ENCODE data around the gene THAP8.

THAP8 gene

GRCh38 chr19:36054119-36054732 lies at the start of gene THAP8:
THAP8 (minus strand) TSS chr19:36054285; CDS start chr19:36054217, 68 bp downstream.
- peak; percentile 99 for DNase-seq (ENCODE audit: low spot score)

DNA sequence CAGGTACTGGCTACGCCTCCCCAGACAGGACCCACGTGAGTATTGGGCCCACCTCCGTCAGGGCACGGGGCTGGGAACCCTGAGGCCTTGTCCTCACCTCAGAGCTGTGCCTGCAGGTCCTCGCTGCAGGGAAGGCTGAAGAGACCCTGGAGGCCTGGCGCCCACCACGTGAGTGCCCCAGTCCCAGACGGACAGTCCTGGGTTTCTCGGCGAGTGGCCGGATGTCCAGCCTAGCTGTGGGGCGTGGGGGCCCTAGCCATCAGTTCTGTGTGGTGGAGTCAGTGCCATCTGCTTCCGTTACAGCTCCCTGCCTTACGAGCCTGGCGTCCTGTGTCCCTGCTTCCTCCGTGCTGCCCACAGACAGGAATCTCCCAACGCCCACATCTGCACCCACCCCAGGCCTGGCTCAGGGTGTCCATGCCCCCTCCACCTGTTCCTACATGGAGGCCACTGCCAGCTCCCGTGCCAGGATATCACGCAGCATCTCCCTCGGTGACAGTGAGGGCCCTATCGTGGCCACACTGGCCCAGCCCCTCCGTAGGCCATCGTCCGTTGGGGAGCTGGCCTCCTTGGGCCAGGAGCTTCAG lies 49.0 kb upstream of the THAP8 start:
- DNase-seq (ENCODE audit: low spot score) = no peak

GRCh38 chr19:36101550-36102327 lies 47.7 kb upstream of the THAP8 start:
- DNase-seq (ENCODE audit: low spot score) = no peak

DNA sequence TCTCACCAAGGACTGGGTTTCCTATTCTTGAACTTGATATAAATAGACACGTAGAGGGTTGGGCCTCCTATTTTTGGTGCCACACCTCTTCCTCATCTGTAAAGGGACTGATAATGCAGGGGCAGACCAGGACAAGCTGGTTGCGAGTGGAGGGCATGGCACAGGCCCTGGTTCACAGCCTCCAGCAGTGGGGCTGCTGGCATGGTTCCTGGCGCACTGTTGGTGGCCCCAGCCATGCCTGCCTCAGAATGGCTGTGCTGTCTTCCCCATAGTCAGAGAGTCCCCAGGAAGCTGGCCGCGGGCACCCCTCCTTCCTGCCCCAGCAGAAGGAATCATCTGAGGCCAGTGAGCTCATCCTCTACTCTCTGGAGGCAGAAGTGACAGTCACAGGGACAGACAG lies 46.4 kb upstream of the THAP8 start:
- DNase-seq (ENCODE audit: low spot score) = no peak

DNA sequence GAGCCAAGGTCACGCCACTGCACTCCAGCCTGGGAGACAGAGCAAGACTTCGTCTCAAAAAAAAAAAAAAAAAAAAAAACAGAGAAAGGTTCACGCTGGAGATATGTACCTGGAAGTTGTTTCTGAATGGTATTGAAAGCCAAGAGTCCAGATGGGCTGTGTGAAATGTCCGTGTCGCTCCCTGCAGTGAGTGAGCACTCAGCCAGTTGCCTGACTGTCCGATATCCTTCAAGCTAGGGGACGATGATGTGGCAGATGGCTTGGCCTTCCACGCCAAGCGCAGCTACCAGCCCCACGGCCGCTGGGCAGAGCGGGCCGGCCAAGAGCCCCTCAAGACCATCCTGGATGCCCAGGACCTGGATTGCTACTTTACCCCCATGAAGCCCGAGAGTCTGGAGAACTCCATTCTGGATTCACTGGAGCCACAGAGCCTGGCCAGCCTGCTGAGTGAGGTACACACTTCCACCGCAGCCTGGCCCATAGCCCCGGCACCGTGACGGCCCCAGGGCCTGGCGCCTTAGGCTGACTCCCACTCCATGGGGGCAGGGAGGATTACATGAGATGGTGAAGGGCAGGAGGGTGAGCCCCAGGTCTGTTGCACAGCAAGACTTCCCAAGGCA lies 45.2 kb upstream of the THAP8 start:
- DNase-seq (ENCODE audit: low spot score) = no peak

DNA sequence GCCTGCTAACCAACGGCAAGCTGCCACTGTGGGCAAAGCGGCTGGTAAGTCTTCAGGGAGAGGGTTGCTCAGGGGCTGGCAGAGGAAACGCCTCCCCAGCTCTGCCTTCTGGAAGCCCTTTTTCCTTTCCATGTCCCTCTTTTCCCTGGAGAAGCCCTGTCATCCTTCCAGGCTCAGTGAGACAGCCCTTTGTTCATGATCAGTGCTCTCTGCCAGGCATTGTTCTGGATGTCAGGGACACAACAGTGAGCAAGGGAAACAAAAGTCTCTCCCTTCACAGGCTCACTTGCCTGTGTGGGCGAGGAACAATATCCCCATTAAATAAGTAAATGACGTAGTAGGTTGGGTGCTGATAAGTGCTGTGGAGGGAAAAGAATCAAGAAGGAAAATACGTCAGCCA lies 43.0 kb upstream of the THAP8 start:
- DNase-seq (ENCODE audit: low spot score) = peak; percentile 99

DNA sequence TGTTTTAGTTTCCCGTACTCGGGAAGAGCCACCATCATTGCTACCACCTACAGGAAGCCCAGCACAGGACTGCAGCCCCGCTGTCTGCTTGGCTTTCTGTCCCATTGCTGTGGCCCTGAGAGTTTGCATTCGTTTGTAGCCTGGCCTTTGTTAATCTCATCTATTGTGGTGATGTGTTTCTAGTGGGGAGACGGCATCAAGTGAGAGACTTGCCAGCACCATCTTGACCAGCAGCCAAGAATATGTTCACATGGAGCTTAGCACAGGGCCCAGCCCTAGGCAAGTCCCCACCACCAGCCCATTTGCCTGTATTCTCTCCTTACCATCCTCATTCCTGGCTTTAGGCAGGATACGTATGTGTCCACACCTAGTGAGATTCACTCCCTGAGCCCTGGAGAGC lies 39.6 kb upstream of the THAP8 start:
- DNase-seq (ENCODE audit: low spot score) = peak; percentile 85

- no peak for DNase-seq (ENCODE audit: low spot score)
These were observed 39.1 kb upstream of the THAP8 start for GRCh38 chr19:36093146-36093662.

DNA sequence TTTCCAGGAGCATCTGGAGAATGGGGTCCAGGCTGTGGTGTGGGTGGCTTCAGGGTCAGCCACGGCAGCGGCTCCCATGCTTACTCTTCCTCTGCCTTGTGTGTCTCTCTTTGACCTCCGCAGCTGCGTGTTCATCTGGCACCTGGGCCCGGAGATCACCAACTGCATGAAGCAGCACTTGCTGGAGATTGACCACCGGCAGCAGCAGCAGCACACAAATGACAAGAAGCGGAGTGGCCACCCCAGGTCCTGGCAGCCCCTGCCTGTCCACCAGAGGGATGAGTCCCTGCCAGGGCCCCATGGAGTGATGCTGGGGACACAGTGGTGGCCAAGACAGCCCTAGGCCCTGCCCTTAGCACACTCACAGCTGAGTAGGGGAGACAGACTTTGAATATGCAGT lies 38.5 kb upstream of the THAP8 start:
- no peak for DNase-seq (ENCODE audit: low spot score)

GRCh38 chr19:36090910-36091695 lies 37.0 kb upstream of the THAP8 start:
- no peak for DNase-seq (ENCODE audit: low spot score)

DNA sequence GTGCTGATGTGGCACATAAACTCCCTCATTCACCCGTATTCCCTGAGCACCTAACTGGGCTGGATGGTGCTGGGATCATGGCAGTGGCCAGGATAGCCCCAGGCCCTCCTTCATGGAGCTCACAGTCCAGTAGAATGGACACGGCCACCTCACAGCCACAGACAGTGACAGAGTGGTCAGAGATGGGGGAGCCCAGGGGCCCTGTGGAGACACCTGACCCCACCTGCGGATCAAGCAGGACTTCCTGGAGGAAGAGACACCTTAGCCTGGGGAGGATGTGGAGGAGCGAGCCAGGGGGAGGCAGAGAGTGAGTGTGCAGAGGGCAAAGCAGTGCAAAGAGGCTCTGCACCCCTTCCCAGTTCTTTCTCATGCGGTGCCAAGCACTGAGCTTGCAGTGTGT lies 35.8 kb upstream of the THAP8 start:
- no peak for DNase-seq (ENCODE audit: low spot score)

GRCh38 chr19:36086326-36086725 lies 32.2 kb upstream of the THAP8 start:
- no peak for DNase-seq (ENCODE audit: low spot score)

- no peak for DNase-seq (ENCODE audit: low spot score)
These were observed 30.3 kb upstream of the THAP8 start for GRCh38 chr19:36084231-36085009.

DNA sequence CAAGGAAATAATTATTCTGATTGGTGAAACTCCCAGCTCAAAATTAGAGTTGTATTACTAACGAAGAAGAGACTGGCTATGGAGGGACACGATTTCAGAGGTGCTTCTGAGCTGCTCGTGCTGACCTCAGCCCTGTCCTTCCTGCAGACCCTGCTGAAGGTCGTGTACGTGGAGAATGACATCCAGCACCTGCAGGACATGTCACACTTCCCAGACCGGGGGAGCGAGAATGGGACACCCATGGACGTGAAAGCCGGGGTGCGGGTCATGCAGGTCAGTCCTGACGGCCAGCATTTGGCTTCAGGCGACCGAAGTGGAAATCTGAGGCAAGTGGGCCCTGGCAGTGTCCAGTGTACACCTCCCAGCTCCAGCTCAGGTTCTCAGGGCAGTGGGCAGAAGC lies 28.8 kb upstream of the THAP8 start:
- DNase-seq (ENCODE audit: low spot score) = no peak

DNA sequence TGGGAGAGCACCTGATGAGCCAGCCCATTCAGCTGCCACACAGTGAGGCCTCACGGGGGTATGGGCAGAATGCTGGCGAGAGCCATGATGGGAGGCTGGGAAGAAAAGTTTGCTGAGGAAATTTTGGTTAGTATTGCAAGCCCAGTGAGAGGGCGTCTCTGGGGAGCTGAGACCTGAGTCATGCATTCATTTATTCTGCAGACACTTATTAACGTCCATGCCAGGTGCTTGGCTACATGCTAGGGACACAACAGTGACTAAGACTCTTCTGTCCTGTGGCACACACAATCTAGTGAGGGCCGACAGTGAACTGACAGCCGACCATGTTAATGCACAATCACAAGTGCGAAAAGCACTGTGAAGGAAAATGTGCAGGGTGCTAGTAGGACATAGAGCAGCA lies 27.8 kb upstream of the THAP8 start:
- DNase-seq (ENCODE audit: low spot score) = no peak

DNA sequence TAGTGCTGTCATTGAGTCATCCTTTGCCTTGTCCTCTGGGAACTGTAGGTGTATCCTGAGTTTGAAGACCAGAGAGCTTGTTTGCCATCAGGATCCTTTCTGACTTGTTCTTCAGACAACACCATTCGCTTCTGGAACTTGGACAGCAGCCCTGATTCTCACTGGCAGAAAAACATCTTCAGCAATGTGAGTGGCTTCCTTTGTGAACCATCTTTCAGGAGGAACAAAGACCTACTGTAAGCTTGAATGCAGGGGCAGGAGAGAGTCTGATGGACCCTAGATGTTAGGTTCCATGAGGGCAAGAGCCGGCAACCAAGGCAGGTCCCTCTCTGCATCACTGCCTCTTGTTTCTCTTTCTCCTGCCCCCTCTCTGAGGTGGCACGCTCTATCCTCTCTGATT lies 27.3 kb upstream of the THAP8 start:
- peak; percentile 97 for DNase-seq (ENCODE audit: low spot score)

DNA sequence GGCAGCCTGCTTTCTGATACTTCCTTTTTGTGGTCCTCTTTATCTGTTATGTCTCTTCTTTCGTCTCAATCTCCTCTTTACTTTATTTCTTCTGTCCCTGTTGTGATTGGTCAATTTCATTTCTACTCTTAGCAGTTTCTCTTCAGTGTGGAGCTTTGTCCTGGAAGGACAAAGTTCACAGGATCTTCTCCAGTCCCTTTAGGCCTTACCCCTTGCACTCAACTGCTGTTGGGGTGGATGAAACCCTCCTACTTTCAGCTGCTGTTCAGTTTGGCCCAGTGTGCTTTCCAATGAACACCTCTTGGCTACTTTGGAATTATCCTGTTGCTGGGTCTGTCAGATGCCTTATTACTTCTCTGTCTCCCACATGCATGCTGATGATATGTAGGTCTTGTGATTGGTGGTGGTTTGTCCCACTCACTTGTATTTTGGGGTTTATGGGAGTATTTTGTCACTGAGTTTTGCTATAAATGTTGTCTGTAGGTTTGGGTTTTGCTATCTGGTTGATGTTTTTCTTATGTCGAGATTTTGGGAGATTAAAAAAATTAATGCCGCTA lies 25.4 kb upstream of the THAP8 start:
- no peak for DNase-seq (ENCODE audit: low spot score)

GRCh38 chr19:36073121-36073876 lies 19.2 kb upstream of the THAP8 start:
- no peak for DNase-seq (ENCODE audit: low spot score)

GRCh38 chr19:36072081-36072480 lies 18.0 kb upstream of the THAP8 start:
- DNase-seq (ENCODE audit: low spot score) = no peak
